K562 (cell line): ENCODE results near the gene SEC16A. TPM values are rescaled to one million over a fixed set of nuclear protein-coding genes. Genes with fewer than 3 reads are reported as not detected.

Experiments used
- CSDE1 ChIP-seq, 2 experiments: fragments of 450-650 bp; IDR thresholded peaks; 2 replicates each; pipeline ENCODE4 v1.6.1; 2016; ENCODE audit warnings: mild to moderate bottlenecking in 1 of 2
- ETS1 ChIP-seq: conservative IDR thresholded peaks from 2 replicates; pipeline ENCODE4 v1.6.1; 2011; ENCODE audit warnings: low read depth, mild to moderate bottlenecking, low read length; ENCODE audit not compliant: control insufficient read depth
- GABPB1 ChIP-seq: sonication (generic); formaldehyde crosslinking; IDR thresholded peaks from 2 replicates; pipeline ENCODE4 v1.8.0; 2022; ENCODE audit warnings: mild to moderate bottlenecking, missing genetic modification reagents
- MCM3 ChIP-seq: fragments of 450-650 bp; IDR thresholded peaks from 2 replicates; pipeline ENCODE4 v1.6.1; 2016
- MGA ChIP-seq: fragments of 450-650 bp; IDR thresholded peaks from 2 replicates; pipeline ENCODE4 v1.6.1; 2016; ENCODE audit warnings: mild to moderate bottlenecking, moderate library complexity
- PHF20 ChIP-seq: fragments of 450-650 bp; IDR thresholded peaks from 2 replicates; pipeline ENCODE4 v1.6.1; 2018; ENCODE audit not compliant: partially characterized antibody
- RBBP5 ChIP-seq: fragments of 200-600 bp; sonication (generic); IDR thresholded peaks from 2 replicates; pipeline ENCODE4 v1.6.1; 2012; ENCODE audit warnings: borderline replicate concordance, mild to moderate bottlenecking, low read length, control low read depth, inconsistent platforms; ENCODE audit not compliant: insufficient read depth, poor library complexity, severe bottlenecking
- STAT5B ChIP-seq: fragments of 250-450 bp; sonication (Bioruptor Pico); IDR thresholded peaks from 2 replicates; pipeline ENCODE4 v1.8.0; 2021; ENCODE audit warnings: mild to moderate bottlenecking, inconsistent platforms
- SUPT5H ChIP-seq: fragments of 450-650 bp; IDR thresholded peaks from 2 replicates; pipeline ENCODE4 v1.6.1; 2016
- VEZF1 ChIP-seq: fragments of 200-800 bp; sonication (Bioruptor generic); IDR thresholded peaks from 2 replicates; pipeline ENCODE4 v1.6.1; 2017; ENCODE audit warnings: missing genetic modification characterization, missing compliant biosample characterization
- YY1 ChIP-seq, 3 experiments: IDR thresholded peaks; 2 replicates each; pipeline ENCODE4 v1.6.1; 2011; ENCODE audit warnings: low read length in 2 of 3, mild to moderate bottlenecking in 2 of 3, moderate library complexity in 2 of 3, borderline replicate concordance in 1 of 3, control low read depth in 1 of 3, low read depth in 1 of 3; ENCODE audit not compliant: insufficient read depth in 3 of 3, insufficient replicate concordance in 2 of 3, control insufficient read depth in 1 of 3, insufficient read length in 1 of 3; ENCODE audit errors: extremely low read depth in 1 of 3
- polyA plus RNA-seq, 8 experiments: library from polyadenylated mRNA; depleted of rRNA in 4 of 8; stranded (reverse) in 5 of 8; unstranded in 3 of 8; fragments of >200 nt; fragmentation: Nextera tagmentation in 2 of 8; fragmentation: Illumina TruSeq in 1 of 8; extraction: Ambion mirVana in 2 of 8; extraction: Trizol in 1 of 8; gene quantifications; 2 replicates each; pipeline versions ENCODE4 v1.2.1 to v1.2.3, GENCODE V29; 2011 to 2014; ENCODE audit warnings: inconsistent platforms in 1 of 8, missing spikeins in 1 of 8
- total RNA-seq, 7 experiments: library from RNA; depleted of rRNA in 6 of 7; stranded (reverse); fragments of >200 nt in 6 of 7; fragmentation: Illumina TruSeq in 2 of 7; extraction: Trizol in 2 of 7; gene quantifications; 2 replicates each; pipeline versions ENCODE4 v1.2.1 to v1.2.3, GENCODE V29; 2011 to 2021; ENCODE audit warnings: low replicate concordance in 1 of 7

SEC16A gene
- total and polyA plus RNA-seq, 9 of the 15 experiments (the other 6 are each of a cell fraction or from before 2014, with no cell fraction given), result 8.3 to 62.8 (median 14.0) TPM

- peak; percentile 55 for TF ChIP-seq VEZF1 (CRISPR knock-in tag)
- TF ChIP-seq PHF20, result peak; percentile 57
- no peak for TF ChIP-seq MCM3
- TF ChIP-seq ETS1, result peak; percentile 42; the same call in 1 of the 2 replicates
- TF ChIP-seq RBBP5, result peak; percentile 93
- TF ChIP-seq MGA, result peak; percentile 38; the same call in 1 of the 2 replicates
- TF ChIP-seq CSDE1 (IDR thresholded peaks at IDR 0.05), result no peak; a peak in 1 of 4 replicates
- TF ChIP-seq YY1 (IDR thresholded peaks at IDR 0.05; ENCODE audit: borderline replicate concordance in 1 of 3, control insufficient read depth in 1 of 3, extremely low read depth in 1 of 3, insufficient read depth in 3 of 3, insufficient read length in 1 of 3, insufficient replicate concordance in 2 of 3, low read depth in 1 of 3, low read length in 2 of 3), result peak in 2 of 3 experiments; percentile 55 to 74
- TF ChIP-seq STAT5B, result no peak
- peak; percentile 43; the same call in 1 of the 2 replicates for TF ChIP-seq SUPT5H
- peak; percentile 96 for TF ChIP-seq GABPB1 (CRISPR knock-in tag)
Measured at GRCh38 chr9:136400038-136400834, 82.6 kb downstream of the SEC16A start, which contains the start of gene SNAPC4 (continued).
